HG03575 (cell line): Measurements from ENCODE around the gene CEP43.

ENCODE experiments used
- ATAC-seq: cut with Tn5 transposase; IDR thresholded peaks from one replicate; pipeline ENCODE4 v1.9.1; 2021; ENCODE audit not compliant: unreplicated experiment, insufficient number of reproducible peaks, low FRiP score; ENCODE audit errors: extremely low read depth

The CEP43 gene

DNA sequence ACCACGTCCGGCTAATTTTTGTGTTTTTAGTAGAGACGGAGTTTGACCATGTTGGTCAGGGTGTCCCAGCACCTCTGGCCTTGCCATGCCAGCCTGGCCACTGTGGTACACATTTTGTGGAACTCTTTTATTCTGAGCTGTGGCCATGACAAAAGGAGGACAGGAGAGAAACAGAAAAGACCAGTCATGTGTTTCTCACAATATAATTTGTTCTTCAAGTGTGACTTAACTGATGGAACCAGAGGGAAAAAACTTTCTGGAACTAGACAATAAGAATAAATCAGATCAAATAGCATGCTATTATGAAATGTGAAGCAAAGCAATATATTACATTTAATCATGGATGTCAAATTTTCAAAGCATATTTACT, 38.6 kb upstream of the CEP43 start:
- no peak for ATAC-seq

- no peak for ATAC-seq
Measured at GRCh38 chr6:166966268-166966667, 32.9 kb upstream of the CEP43 start.

DNA sequence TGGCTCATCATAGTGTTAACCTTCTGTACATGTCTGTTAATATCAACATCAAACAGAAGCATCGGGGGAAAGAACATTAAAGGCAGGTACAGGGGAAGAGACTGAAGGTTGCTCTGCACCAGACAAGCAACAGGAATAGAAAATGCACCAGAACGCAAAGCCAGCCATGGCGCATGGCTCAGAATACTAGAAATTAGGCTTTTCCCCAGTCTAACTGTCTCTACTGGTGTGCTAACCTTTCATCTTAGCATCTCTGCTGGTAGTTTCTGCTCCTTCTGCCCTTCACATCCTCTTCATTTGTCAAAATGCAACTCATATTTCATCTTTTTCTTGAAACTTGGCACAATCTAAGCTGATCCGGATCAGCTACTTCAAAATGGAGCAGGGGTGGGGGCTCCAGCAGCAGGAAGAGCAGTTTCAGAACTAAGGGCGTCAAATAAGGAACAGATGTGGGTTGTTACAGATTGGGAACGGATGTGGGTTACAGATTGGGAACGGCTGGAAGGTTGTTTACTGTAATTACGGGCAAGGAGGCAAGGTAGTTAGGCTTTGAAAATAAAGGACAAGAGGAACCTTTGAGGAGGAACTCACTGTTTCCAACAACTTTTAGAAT, 29.7 kb upstream of the CEP43 start:
- ATAC-seq: no peak

DNA sequence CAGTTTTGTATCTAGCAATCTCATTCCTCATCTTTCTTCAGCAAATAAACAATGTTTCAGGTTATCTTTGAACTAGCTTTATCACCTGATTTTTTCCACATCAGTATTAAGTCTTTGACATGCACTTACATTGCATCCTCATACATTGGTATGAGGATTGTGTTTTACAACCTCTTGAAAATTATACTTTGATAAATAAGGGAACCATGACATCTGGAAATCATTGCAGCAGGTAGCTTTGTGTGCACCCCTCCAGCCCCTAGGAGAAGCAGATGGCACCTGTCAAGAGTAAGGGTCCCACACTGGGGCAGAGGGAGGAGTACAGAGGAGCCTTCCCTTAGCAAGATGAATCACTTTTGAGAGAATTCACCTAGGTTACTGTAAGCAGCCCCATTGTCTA, 29.1 kb upstream of the CEP43 start:
- no peak for ATAC-seq

DNA sequence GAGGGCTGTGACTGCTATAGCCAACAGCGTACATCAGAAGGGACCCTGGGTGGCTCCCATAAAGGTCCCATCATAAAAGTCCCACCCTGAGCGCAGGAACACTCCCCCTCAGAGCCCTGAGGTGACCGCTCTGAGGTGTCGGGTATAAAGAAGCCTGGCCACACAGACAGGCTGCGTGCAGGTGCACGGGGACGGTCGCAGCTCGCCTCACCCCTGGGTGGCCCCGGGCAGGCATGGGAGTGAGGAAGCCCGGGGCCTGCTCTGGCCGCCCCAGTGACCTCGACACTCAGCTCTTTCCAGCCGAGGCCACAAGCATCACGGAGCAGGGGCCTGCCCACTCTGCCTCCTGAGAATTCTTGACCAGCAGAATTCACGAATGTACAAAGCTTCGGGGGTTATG, 28.4 kb upstream of the CEP43 start:
- no peak for ATAC-seq

GRCh38 chr6:166971271-166971670, 27.9 kb upstream of the CEP43 start:
- no peak for ATAC-seq

DNA sequence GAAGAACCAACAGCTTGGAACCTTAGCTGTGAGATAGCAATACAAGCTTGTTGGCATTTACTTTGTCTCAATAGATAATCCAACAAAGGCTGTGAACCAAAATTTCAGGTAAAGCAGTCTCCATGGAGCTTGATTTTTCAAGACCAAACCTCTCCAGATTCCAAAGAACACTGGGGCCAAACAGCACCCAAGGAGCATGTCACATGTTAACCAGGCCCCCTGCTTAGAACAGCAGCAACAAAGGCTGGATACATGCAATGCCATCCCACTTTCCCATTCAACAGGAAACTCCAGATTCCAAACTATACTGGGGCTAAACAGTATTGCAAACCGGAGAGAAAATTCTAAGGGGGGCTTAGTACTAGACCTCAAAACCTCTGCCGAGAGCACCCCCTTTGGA, 27.1 kb upstream of the CEP43 start:
- no peak for ATAC-seq

DNA sequence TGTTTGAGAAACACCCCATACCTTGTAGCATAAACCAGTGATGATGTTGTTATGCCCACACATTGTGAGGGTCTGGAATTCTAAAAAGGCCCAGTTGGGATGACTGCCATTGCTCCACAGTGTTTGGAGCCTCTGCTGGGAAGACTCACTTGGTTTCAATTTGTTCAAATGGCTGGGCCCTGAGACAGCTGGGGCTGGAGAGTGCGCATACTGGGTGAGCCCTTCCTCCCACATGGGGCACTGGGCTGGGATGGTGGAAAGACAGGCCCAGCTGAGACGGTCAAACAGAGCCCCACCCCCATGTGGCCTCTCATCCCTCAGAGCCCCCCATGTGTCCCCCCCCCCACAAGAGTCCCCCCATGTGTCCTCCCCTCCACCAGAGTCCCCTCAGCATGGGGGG, 22.6 kb upstream of the CEP43 start:
- no peak for ATAC-seq

DNA sequence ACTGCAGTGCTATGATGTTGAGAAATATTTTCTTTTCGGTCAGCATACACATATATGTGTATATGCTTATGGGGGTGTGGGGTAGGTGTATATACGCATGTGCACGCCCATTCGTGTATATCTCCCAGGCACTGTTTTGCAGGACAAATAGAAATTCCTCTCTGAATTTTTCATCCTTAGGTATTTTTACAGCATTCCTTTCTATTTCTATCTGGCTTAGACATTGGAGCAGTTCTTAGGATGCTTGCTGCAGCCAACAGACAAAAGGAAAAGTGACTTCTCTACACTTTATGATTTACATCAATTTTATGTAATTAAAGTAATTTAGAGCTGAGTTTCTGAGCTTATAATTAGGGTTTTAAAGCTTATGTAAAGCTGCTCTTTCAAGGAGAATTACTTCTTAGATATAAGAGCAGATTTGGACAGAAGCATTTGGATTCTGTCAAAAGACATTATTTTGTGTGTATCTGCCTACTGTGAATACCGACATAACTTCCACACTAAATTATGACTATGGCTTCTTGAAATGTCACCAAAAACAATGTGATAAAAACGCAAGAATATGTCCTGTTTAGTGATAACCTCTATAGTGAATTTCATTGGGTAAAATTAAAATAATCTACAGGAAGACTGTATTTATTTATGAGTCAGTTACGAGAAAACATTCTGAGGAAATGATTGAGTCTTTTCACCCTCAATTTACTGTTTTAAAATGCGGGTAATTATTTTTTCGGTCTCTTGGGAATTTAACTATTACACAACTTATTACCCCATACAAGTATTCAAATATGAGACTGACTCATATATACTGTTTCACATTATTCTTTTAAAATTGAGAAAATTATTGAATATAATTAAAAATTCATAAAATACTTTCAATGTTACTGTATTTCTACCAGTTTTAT, 21.3 kb upstream of the CEP43 start:
- ATAC-seq: no peak

GRCh38 chr6:166980738-166981137, 18.5 kb upstream of the CEP43 start:
- ATAC-seq: no peak

DNA sequence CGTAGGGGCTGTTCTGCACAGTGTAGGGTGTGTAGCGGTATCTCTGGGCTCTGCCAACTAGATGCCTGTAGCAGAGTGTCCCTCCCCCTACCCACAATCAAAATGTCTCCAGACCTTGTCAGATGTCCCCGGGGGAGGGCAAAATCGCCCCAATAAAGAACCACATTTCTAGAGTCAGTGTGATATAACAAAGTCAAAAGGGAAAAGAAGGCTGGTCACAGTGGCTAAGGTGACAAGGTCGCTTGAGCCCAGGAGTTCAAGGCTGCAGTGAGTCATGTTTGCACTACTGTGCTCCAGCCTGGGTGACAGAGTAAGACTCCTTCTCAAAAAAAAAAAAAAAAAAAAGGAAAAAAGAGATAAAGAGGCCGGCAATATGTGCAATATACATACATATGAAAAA, 11.7 kb upstream of the CEP43 start:
- ATAC-seq: no peak

DNA sequence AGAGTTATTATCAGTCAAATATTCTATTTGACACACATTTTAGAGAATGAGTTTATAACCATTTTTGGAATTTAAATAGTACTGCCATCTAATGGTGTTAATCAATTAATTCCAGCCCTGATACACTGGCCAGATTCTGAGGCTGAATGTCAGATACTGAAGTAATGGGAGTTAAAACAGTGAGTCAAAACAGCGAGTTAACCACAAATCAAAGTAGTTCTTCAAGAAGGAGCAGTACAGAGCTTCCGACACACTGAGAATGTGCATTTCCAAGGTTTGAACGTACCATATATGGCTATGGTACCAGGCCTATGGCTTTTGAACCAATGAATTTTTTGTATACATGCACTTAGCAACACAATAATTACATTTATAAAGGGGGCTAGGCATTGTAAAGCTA, 11.3 kb upstream of the CEP43 start:
- no peak for ATAC-seq

- no peak for ATAC-seq
Measured at GRCh38 chr6:166988674-166989201, 10.5 kb upstream of the CEP43 start.

GRCh38 chr6:166989427-166990032, 9.7 kb upstream of the CEP43 start:
- no peak for ATAC-seq

DNA sequence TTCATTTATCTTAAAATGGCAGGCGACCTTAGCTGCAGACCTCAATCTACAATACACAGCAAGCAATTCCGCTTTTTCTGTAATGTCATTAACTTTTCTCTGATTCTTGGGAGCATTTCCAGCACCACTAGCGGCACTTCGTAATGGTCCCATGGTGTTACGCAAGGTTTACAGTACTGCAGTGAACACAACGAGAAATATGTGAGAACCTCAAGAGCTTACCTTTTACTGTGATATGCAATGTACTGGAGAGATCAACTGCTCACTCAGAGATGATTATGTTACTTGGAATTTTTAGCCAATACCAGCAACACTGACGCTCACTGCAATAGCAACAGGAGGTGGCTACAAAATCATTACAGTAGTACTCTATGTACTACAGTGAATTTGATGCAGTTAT, 2.8 kb upstream of the CEP43 start:
- no peak for ATAC-seq

- ATAC-seq: no peak
Measured at GRCh38 chr6:166997348-166997747, 1.8 kb upstream of the CEP43 start.

GRCh38 chr6:166997768-166998255, 1.4 kb upstream of the CEP43 start:
- no peak for ATAC-seq

- ATAC-seq: peak; percentile 5
Measured at GRCh38 chr6:166998256-166999144, 697 bp upstream of the CEP43 start.

GRCh38 chr6:166999884-167000253, 672 bp downstream of the CEP43 start:
- no peak for ATAC-seq
